ENCODE measurements around the gene BORCS5. TPM values are rescaled to one million over a fixed set of nuclear protein-coding genes. Genes with fewer than 3 reads are reported as not detected.

Gene BORCS5
- total RNA-seq, 2 experiments from 2014 or later, result 10.4 to 22.9 TPM

GRCh38 chr12:12425001-12425400 is 68.1 kb downstream of the BORCS5 start:
- Histone ChIP-seq H3K9me3 (ENCODE audit: low read length) (no peaks in the 10 kb centered on the region; the same call in 1 of the 2 replicates), H3K79me2 (ENCODE audit: insufficient read depth, low read depth, low read length) (no peaks in the 10 kb centered on the region), H3K36me3 (ENCODE audit: insufficient read depth, low read length) (no peaks in the 10 kb centered on the region), H3K4me2 (ENCODE audit: low read length) (no peak overlapping the region), H3K4me1 (ENCODE audit: insufficient read depth, low read length, poor library complexity, severe bottlenecking) (no peaks in the 10 kb centered on the region), H3K9me2 (ENCODE audit: insufficient read depth, low read length) (no peaks in the 10 kb centered on the region), H3K27ac (ENCODE audit: low read depth, low read length, poor library complexity, severe bottlenecking) (no peak overlapping the region), H4K20me1 (ENCODE audit: insufficient read depth, low read length) (no peaks in the 10 kb centered on the region; the same call in 1 of the 2 replicates), H2AFZ (ENCODE audit: low read length) (no peak overlapping the region), H3K4me3 (ENCODE audit: low read depth, low read length, poor library complexity, severe bottlenecking) (no peak overlapping the region)
- DNase-seq (ENCODE audit: low spot score), result no peak
- TF ChIP-seq EZH2phosphoT487 (IDR thresholded peaks at IDR 0.05; ENCODE audit: borderline replicate concordance, low read depth, low read length), result no peak
- TF ChIP-seq, protein P1, sequence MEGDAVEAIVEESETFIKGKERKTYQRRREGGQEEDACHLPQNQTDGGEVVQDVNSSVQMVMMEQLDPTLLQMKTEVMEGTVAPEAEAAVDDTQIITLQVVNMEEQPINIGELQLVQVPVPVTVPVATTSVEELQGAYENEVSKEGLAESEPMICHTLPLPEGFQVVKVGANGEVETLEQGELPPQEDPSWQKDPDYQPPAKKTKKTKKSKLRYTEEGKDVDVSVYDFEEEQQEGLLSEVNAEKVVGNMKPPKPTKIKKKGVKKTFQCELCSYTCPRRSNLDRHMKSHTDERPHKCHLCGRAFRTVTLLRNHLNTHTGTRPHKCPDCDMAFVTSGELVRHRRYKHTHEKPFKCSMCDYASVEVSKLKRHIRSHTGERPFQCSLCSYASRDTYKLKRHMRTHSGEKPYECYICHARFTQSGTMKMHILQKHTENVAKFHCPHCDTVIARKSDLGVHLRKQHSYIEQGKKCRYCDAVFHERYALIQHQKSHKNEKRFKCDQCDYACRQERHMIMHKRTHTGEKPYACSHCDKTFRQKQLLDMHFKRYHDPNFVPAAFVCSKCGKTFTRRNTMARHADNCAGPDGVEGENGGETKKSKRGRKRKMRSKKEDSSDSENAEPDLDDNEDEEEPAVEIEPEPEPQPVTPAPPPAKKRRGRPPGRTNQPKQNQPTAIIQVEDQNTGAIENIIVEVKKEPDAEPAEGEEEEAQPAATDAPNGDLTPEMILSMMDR (conservative IDR thresholded peaks at IDR 0.05; ENCODE audit: low read length), result no peak
- intact Hi-C loops (cut with micrococcal nuclease; ENCODE audit: unreplicated experiment), result loop anchor here (5.0 kb wide), 1 partner anchor 58 kb away; no protein-coding TSS in a partner anchor
- no TSS peak for BruUV-seq (replicated peaks)
- ChIA-PET POLR2A (no interaction called here), CTCF (ENCODE audit: unreplicated experiment) (no interaction called here)

- BruUV-seq (replicated peaks), result no TSS peak
- CTCF ChIA-PET (ENCODE audit: unreplicated experiment), result no interaction called here
- intact Hi-C loops (cut with micrococcal nuclease; ENCODE audit: unreplicated experiment), result loop anchor here (5.0 kb wide), 1 partner anchor 58 kb away; no protein-coding TSS in a partner anchor
- no peaks in the 10 kb centered on the region for H3K36me3 ChIP-seq (ENCODE audit: insufficient read depth, low read length)
- no peaks in the 10 kb centered on the region for H3K79me2 ChIP-seq (ENCODE audit: insufficient read depth, low read depth, low read length)
- H3K4me1 ChIP-seq (ENCODE audit: insufficient read depth, low read length, poor library complexity, severe bottlenecking), result no peaks in the 10 kb centered on the region
- no peak overlapping the region for H2AFZ ChIP-seq (ENCODE audit: low read length)
- TF ChIP-seq EZH2phosphoT487 (IDR thresholded peaks at IDR 0.05; ENCODE audit: borderline replicate concordance, low read depth, low read length), result no peak
- TF ChIP-seq, protein P1 (conservative IDR thresholded peaks at IDR 0.05; ENCODE audit: low read length), result no peak
- POLR2A ChIA-PET, result no interaction called here
- no peaks in the 10 kb centered on the region for H3K9me2 ChIP-seq (ENCODE audit: insufficient read depth, low read length)
- H3K4me3 ChIP-seq (ENCODE audit: low read depth, low read length, poor library complexity, severe bottlenecking), result no peak overlapping the region
- no peaks in the 10 kb centered on the region; the same call in 1 of the 2 replicates for H3K9me3 ChIP-seq (ENCODE audit: low read length)
- H3K4me2 ChIP-seq (ENCODE audit: low read length), result no peak overlapping the region
- H3K27ac ChIP-seq (ENCODE audit: low read depth, low read length, poor library complexity, severe bottlenecking), result no peak overlapping the region
- DNase-seq (ENCODE audit: low spot score), result no peak
- no peaks in the 10 kb centered on the region; the same call in 1 of the 2 replicates for H4K20me1 ChIP-seq (ENCODE audit: insufficient read depth, low read length)
Observed at GRCh38 chr12:12425616-12426015, 68.7 kb downstream of the BORCS5 start.

GRCh38 chr12:12427568-12427967 is 70.7 kb downstream of the BORCS5 start:
- Histone ChIP-seq H3K9me2 (ENCODE audit: insufficient read depth, low read length) (no peaks in the 10 kb centered on the region), H3K79me2 (ENCODE audit: insufficient read depth, low read depth, low read length) (no peaks in the 10 kb centered on the region), H3K9me3 (ENCODE audit: low read length) (no peaks in the 10 kb centered on the region; the same call in 1 of the 2 replicates), H3K36me3 (ENCODE audit: insufficient read depth, low read length) (no peaks in the 10 kb centered on the region), H4K20me1 (ENCODE audit: insufficient read depth, low read length) (no peaks in the 10 kb centered on the region; the same call in 1 of the 2 replicates), H3K27ac (ENCODE audit: low read depth, low read length, poor library complexity, severe bottlenecking) (no peak overlapping the region), H3K4me3 (ENCODE audit: low read depth, low read length, poor library complexity, severe bottlenecking) (no peak overlapping the region), H3K4me1 (ENCODE audit: insufficient read depth, low read length, poor library complexity, severe bottlenecking) (no peaks in the 10 kb centered on the region), H2AFZ (ENCODE audit: low read length) (no peak overlapping the region), H3K4me2 (ENCODE audit: low read length) (no peak overlapping the region)
- TF ChIP-seq EZH2phosphoT487 (IDR thresholded peaks at IDR 0.05; ENCODE audit: borderline replicate concordance, low read depth, low read length), result no peak
- TF ChIP-seq, protein P1 (conservative IDR thresholded peaks at IDR 0.05; ENCODE audit: low read length), result no peak
- intact Hi-C loops (cut with micrococcal nuclease; ENCODE audit: unreplicated experiment), result loop anchor here (5.0 kb wide), 1 partner anchor 60 kb away; no protein-coding TSS in a partner anchor
- no TSS peak for BruUV-seq (replicated peaks)
- no peak for DNase-seq (ENCODE audit: low spot score)
- ChIA-PET CTCF (ENCODE audit: unreplicated experiment) (no interaction called here), POLR2A (interaction anchor here (0.6 to 1.4 kb wide), 3 partner anchors 10 to 314 kb away, joined by 3 to 5 read pairs (median 3); no protein-coding TSS in a partner anchor)
